GM12892 (cell line): ENCODE measurements around the gene TMEM91.

Source experiments
- POLR2A ChIP-seq: IDR thresholded peaks from 2 replicates; pipeline ENCODE4 v1.6.1; 2011; ENCODE audit warnings: low read depth, low read length, control low read depth
- TAF1 ChIP-seq: IDR thresholded peaks from 2 replicates; pipeline ENCODE4 v1.6.1; 2011; ENCODE audit warnings: low read depth, mild to moderate bottlenecking, control low read depth, low read length, borderline replicate concordance

DNA sequence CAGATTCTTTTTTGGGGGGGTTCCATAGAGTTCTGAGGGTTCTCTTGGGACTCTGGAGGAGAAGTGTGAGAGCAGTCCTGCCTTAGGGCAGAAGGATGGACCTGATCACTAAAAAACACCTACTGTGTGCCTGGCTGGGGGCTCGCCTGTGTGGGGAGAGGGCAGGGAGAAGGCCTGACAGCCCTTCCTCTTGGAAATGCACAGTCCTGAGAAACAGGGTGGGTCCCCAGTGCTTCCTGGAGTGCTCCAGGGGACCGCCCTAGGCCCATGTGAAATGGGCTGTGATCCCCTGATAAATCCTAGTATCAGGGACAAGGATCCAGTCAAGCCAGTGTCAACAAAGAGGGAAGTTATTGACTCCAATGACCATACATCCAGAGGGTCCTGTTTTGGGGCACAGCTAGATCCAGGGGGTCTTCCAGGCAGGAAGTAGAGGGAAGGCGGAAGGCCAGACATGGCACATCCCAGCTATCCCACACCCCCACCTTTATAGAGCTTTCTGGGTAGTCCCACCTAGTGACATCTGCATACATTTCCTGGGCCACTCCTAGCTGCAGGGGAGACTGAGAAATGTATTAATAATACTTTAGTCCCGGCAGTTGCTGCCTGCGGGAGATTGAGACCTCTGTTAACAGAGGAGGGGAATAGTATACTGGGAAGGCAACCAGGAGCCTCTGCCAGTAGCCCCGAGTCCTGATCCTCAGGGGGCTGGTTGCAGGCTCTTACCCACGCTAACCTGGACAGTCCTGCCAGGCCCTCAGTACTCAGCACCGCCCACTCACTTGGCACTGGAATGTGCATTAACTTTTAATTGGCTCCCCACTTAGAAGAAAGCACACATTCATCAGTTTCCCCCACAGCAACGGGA, 35.0 kb downstream of the TMEM91 start:
- TF ChIP-seq TAF1 (no peak), POLR2A (no peak)
